AG09309 (cell line): ENCODE data around the gene RPL11.
A peak's percentile ranks its signal among the peaks of the same experiment; 100 is the strongest.
"Not testable (repeated sequence)": the region's sequence is repeated elsewhere in the genome, so short reads cannot be mapped to it uniquely, and the experiment has no call there.

Experiments used
- DNase-seq: peaks from one replicate; pipeline ENCODE4 v3.0.0-alpha.2; 2010; ENCODE audit warnings: low read depth
- H3K4me3 ChIP-seq: 2 replicates; pipeline ENCODE4 v1.5.1; 2011; ENCODE audit warnings: mild to moderate bottlenecking, low read depth, low read length, moderate library complexity; ENCODE audit not compliant: control insufficient read depth
- CTCF ChIP-seq: IDR thresholded peaks from 2 replicates; pipeline ENCODE4 v1.5.1; 2011; ENCODE audit warnings: mild to moderate bottlenecking, low read depth, low read length, inconsistent platforms; ENCODE audit not compliant: insufficient read depth, control insufficient read depth; ENCODE audit errors: missing control alignments

RPL11 gene

GRCh38 chr1:23648576-23648975 is 43.0 kb upstream of the RPL11 start:
- no peak for TF ChIP-seq CTCF

GRCh38 chr1:23649157-23649556 is 42.4 kb upstream of the RPL11 start:
- not testable (repeated sequence) for DNase-seq, H3K4me3 ChIP-seq

More at GRCh38 chr1:23648576-23648975, 43.0 kb upstream of the RPL11 start:
- no peak overlapping the region for H3K4me3 ChIP-seq
- DNase-seq, result no peak

- no peak for DNase-seq
- no peak overlapping the region for H3K4me3 ChIP-seq
- TF ChIP-seq CTCF, result no peak
These were observed 41.1 kb upstream of the RPL11 start for GRCh38 chr1:23650344-23650990.

- no peak for DNase-seq
- no peak for TF ChIP-seq CTCF
- no peak overlapping the region for H3K4me3 ChIP-seq
These were observed 40.4 kb upstream of the RPL11 start for GRCh38 chr1:23651069-23651808.

- no peak for DNase-seq
These were observed 33.8 kb upstream of the RPL11 start for GRCh38 chr1:23657659-23658275.

GRCh38 chr1:23660671-23661070 is 30.9 kb upstream of the RPL11 start:
- no peak for DNase-seq
- no peak for TF ChIP-seq CTCF
- no peak overlapping the region for H3K4me3 ChIP-seq

More at GRCh38 chr1:23657659-23658275, 33.8 kb upstream of the RPL11 start:
- peak; percentile 91 for TF ChIP-seq CTCF
- no peak overlapping the region for H3K4me3 ChIP-seq

GRCh38 chr1:23661887-23662286 is 29.7 kb upstream of the RPL11 start:
- TF ChIP-seq CTCF, result no peak
- H3K4me3 ChIP-seq, result no peak overlapping the region
- no peak for DNase-seq
